GM10847 (cell line): ENCODE results near the gene FGF11.

ENCODE experiments used
- POLR2A ChIP-seq: IDR thresholded peaks from 2 replicates; pipeline ENCODE4 v1.6.1; 2011; ENCODE audit not compliant: insufficient read length; ENCODE audit errors: extremely low read depth

Gene FGF11

DNA sequence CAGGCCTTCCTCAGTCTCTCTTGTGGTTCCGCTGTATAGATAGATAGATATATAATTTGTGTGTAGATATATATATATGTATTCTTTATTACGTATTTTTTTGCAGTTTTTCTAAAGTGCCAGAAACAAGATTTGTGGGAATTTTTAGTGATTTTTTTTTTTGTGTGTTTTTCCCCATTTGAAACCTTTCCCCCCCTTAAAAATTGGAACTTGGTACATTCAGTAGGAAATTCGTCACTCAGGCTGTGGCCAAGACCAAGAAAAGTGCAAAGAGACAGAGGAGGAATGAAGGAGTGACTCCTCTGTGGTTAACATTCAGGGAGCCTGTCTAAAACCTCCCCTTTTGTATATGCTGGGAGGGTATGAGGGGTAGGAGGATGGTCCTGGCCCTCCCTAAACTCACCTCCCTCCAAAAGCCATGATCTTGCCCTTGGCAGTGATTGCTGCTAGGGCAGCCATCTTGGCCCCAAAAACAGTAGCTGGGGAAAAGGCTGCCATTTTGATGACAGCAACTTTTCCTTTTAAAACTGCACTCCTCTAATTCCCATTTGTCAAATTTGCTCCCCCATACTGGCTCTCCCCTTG, 20.7 kb downstream of the FGF11 start:
- TF ChIP-seq POLR2A = no peak

GRCh38 chr17:7460850-7461660, 21.7 kb downstream of the FGF11 start:
- TF ChIP-seq POLR2A = no peak

- no peak for TF ChIP-seq POLR2A
Measured at GRCh38 chr17:7462474-7463371, 23.4 kb downstream of the FGF11 start.

DNA sequence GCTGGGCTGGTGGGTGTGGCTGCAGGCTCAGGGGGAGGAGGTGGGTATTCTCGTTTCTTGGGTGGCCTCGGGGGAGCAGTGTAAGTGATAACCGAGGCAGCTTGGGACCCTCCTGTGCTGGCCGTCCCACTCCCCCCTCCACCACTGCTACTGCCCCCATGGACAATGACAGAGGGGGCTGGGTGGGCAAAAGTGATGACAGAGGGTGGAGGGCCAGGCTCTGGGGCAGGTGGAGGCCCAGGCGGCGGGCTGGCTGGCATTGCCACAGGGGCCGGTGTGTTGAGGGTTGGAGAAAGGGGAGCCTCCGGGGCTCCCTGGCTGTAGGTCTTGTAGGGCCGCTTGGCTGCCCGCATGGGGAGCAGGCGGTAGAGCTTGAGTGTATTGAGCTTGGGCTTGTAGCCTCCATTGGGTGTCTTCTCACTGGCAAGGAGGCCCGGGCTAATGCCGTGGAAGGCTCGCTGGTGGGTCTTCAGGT, 24.1 kb downstream of the FGF11 start:
- TF ChIP-seq POLR2A = no peak

- no peak for TF ChIP-seq POLR2A
Measured at GRCh38 chr17:7464081-7464480, 24.8 kb downstream of the FGF11 start.

GRCh38 chr17:7465597-7466275, 26.4 kb downstream of the FGF11 start:
- TF ChIP-seq POLR2A = no peak

- no peak for TF ChIP-seq POLR2A
Measured at GRCh38 chr17:7466318-7466638, 27.0 kb downstream of the FGF11 start.

DNA sequence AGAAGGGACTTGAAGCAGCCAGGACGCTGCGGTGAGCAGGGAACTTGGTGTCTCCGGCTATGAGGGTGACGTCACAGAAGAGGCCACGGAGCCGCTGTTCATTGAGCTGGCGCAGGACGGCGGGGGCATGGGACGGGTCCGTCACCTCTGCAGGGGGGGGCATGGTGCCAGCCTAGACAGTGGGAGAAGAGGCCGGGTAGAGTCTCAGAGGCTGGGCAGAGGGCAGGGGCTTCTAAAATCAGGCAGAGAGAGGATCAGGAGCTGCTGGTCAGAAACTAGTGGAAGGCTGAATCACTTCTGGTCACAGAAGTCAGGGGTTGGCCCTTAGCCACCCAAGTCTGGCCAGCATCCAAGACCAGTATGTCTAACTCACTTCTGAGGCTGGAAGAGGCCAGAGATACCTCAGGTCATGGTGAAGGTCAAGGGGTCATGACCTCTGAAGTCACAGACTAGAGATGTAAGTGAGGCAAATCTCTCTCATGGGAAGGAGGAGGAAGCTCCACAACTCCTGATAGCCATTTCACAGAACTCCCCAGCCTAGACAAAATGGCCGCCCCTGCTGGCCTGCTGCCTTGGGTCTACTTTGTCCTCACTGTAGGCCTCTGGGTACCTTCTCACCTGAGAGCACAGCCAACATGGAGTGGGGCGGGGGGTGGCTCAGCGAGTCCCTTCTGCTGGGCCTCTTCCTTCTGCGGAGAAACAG, 27.5 kb downstream of the FGF11 start:
- TF ChIP-seq POLR2A = no peak

DNA sequence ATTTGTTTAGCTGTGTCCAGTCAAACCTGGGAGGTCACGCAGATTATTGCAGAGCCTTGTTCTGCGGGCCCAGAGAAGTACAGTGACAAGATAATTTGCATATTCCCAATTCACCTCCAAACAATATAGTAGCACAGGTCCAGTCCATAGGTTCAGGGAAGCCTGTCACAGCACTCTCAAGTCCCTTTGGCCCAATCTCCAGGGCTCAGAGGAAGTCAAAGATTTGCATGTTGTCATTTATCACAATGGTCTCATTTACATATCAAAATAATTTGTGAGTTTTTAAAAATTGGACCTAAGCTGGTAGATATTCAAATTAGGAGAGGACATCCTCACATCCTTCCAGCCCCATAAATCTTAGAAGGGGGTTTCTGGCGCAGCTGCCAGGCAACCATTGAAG, 28.2 kb downstream of the FGF11 start:
- no peak for TF ChIP-seq POLR2A

GRCh38 chr17:7468290-7468689, 29.0 kb downstream of the FGF11 start:
- TF ChIP-seq POLR2A = no peak

DNA sequence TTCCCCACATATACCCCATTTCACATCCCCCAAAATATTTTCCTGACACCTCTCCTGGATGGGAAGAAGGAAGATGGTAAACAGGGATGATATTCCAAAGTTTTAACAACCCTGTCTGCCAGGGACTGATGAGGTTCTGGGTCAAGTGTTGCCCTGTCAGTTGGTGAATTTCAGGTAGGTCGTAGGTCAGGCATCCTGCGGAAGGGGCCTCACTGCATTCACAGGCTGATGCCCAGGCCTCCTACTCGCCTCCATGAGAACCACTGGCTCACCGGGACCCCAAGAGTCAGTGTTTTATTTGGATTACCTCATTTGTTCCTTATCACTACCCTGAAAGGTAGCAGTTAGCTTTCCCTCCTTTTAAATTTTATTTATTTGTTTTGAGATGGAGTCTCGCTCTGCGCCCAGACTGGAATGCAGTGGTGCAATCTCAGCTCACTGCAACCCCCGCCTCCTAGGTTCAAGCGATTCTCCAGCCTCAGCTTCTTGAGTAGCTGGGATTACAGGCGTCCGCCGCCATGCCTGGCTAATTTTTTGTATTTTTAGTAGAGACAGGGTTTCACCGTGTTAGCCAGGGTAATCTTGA, 29.6 kb downstream of the FGF11 start:
- TF ChIP-seq POLR2A = no peak

GRCh38 chr17:7471729-7472128, 32.4 kb downstream of the FGF11 start:
- TF ChIP-seq POLR2A = no peak

GRCh38 chr17:7475764-7476422, 36.6 kb downstream of the FGF11 start:
- TF ChIP-seq POLR2A = no peak

DNA sequence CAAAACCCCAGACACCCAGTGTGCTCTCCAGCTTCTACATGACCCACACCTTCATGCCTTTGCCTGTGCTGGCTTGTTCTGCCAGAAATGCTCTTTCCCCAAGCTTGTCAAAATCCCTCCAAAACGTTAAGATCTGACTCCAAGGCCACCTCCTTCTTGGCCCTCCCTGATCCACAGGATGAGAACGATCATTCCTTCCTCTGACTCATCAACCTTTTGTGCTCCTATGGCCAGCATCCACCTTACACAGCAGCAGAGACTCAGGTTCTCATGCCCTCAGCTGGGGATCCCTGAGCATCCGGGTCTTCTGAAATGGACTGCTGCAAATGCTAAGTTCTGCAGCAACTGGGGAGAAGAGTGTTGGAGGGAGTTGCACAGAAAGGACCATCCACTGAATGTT, 37.2 kb downstream of the FGF11 start:
- no peak for TF ChIP-seq POLR2A

GRCh38 chr17:7476951-7477350, 37.6 kb downstream of the FGF11 start:
- no peak for TF ChIP-seq POLR2A
